ENCODE measurements around the gene HBP1. TPM values are rescaled to one million over a fixed set of nuclear protein-coding genes. Genes with fewer than 3 reads are reported as not detected.
"Not testable (repeated sequence)": the region's sequence is repeated elsewhere in the genome, so short reads cannot be mapped to it uniquely, and the experiment has no call there.

HBP1 gene
- total RNA-seq, 1 donor from 2014 or later, result 155 TPM

GRCh38 chr7:107181172-107181571, 12.4 kb downstream of the HBP1 start:
- DNase-seq (ENCODE audit: low spot score), result no peak

GRCh38 chr7:107185716-107186115, 16.9 kb downstream of the HBP1 start:
- no peak for DNase-seq (ENCODE audit: low spot score)

GRCh38 chr7:107186240-107186639, 17.4 kb downstream of the HBP1 start:
- no peak for DNase-seq (ENCODE audit: low spot score)

GRCh38 chr7:107187774-107188173, 19.0 kb downstream of the HBP1 start:
- no peak for DNase-seq (ENCODE audit: low spot score)

GRCh38 chr7:107190090-107190489, 21.3 kb downstream of the HBP1 start:
- DNase-seq (ENCODE audit: low spot score), result no peak

GRCh38 chr7:107194052-107194451, 25.2 kb downstream of the HBP1 start:
- no peak for DNase-seq (ENCODE audit: low spot score)

- DNase-seq (ENCODE audit: low spot score), result no peak
Observed at GRCh38 chr7:107196834-107197610, 28.2 kb downstream of the HBP1 start.

- peak; percentile 16 for DNase-seq (ENCODE audit: low spot score)
Observed at GRCh38 chr7:107201795-107202450, 33.1 kb downstream of the HBP1 start.

- no peak for DNase-seq (ENCODE audit: low spot score)
Observed at GRCh38 chr7:107203607-107204006, 34.8 kb downstream of the HBP1 start.

GRCh38 chr7:107206136-107206535, 37.3 kb downstream of the HBP1 start:
- DNase-seq (ENCODE audit: low spot score), result no peak

GRCh38 chr7:107206706-107207105, 37.9 kb downstream of the HBP1 start:
- no peak for DNase-seq (ENCODE audit: low spot score)

- no peak for DNase-seq (ENCODE audit: low spot score)
Observed at GRCh38 chr7:107207459-107207858, 38.7 kb downstream of the HBP1 start.

- peak; percentile 74 for DNase-seq (ENCODE audit: low spot score)
Observed at GRCh38 chr7:107208024-107208521, 39.3 kb downstream of the HBP1 start.

GRCh38 chr7:107208563-107208962, 39.8 kb downstream of the HBP1 start:
- DNase-seq (ENCODE audit: low spot score), result peak; percentile 66

- peak; percentile 52 for DNase-seq (ENCODE audit: low spot score)
Observed at GRCh38 chr7:107209565-107209964, 40.8 kb downstream of the HBP1 start.

GRCh38 chr7:107210400-107210799, 41.6 kb downstream of the HBP1 start:
- no peak for DNase-seq (ENCODE audit: low spot score)

GRCh38 chr7:107212725-107213124, 43.9 kb downstream of the HBP1 start:
- no peak for DNase-seq (ENCODE audit: low spot score)

GRCh38 chr7:107213193-107213788, 44.5 kb downstream of the HBP1 start:
- no peak for DNase-seq (ENCODE audit: low spot score)

- no peak for DNase-seq (ENCODE audit: low spot score)
Observed at GRCh38 chr7:107213945-107214344, 45.1 kb downstream of the HBP1 start.

- no peak for DNase-seq (ENCODE audit: low spot score)
Observed at GRCh38 chr7:107219563-107220244, 50.9 kb downstream of the HBP1 start.

- DNase-seq (ENCODE audit: low spot score), result no peak
Observed at GRCh38 chr7:107220356-107220755, 51.6 kb downstream of the HBP1 start.

- not testable (repeated sequence) for DNase-seq (ENCODE audit: low spot score)
Observed at GRCh38 chr7:107220806-107221205, 52.0 kb downstream of the HBP1 start.
